Fibroblast of skin of left biceps (primary cell): Measurements from ENCODE around the gene KCNJ9.
"Not testable (repeated sequence)": the region's sequence is repeated elsewhere in the genome, so short reads cannot be mapped to it uniquely, and the experiment has no call there.

Experiments
- DNase-seq, 2 experiments: peaks; one replicate each; pipeline ENCODE4 v3.0.0-alpha.2; 2013; ENCODE audit warnings: low read depth in 2 of 2

The KCNJ9 gene

GRCh38 chr1:160081261-160081936 lies at the start of gene KCNJ9:
Gene KCNJ9, plus strand, starts transcription at chr1:160081538. Its CDS starts 2,493 bp downstream, at chr1:160084031.
- no peak for DNase-seq

GRCh38 chr1:160032165-160032820 lies 49.0 kb upstream of the KCNJ9 start:
- no peak for DNase-seq

- no peak for DNase-seq
Observed at GRCh38 chr1:160040476-160040875, 40.9 kb upstream of the KCNJ9 start.

- DNase-seq = no peak
Observed at GRCh38 chr1:160043543-160043942, 37.8 kb upstream of the KCNJ9 start.

- no peak for DNase-seq
Observed at GRCh38 chr1:160045653-160046052, 35.7 kb upstream of the KCNJ9 start.

- no peak for DNase-seq
Observed at GRCh38 chr1:160046494-160047110, 34.7 kb upstream of the KCNJ9 start.

GRCh38 chr1:160047111-160047991 lies 34.0 kb upstream of the KCNJ9 start:
- no peak for DNase-seq

GRCh38 chr1:160048335-160048734 lies 33.0 kb upstream of the KCNJ9 start:
- no peak for DNase-seq

GRCh38 chr1:160049101-160049500 lies 32.2 kb upstream of the KCNJ9 start:
- no peak for DNase-seq

GRCh38 chr1:160050182-160050581 lies 31.2 kb upstream of the KCNJ9 start:
- not testable (repeated sequence) for DNase-seq

- no peak for DNase-seq
Observed at GRCh38 chr1:160050619-160051018, 30.7 kb upstream of the KCNJ9 start.

GRCh38 chr1:160052936-160053335 lies 28.4 kb upstream of the KCNJ9 start:
- no peak for DNase-seq

GRCh38 chr1:160053548-160054365 lies 27.6 kb upstream of the KCNJ9 start:
- DNase-seq = no peak

GRCh38 chr1:160056648-160057169 lies 24.6 kb upstream of the KCNJ9 start:
- DNase-seq = no peak

- no peak for DNase-seq
Observed at GRCh38 chr1:160058087-160058486, 23.3 kb upstream of the KCNJ9 start.

GRCh38 chr1:160061369-160062229 lies 19.7 kb upstream of the KCNJ9 start:
- DNase-seq = no peak

- DNase-seq = no peak
Observed at GRCh38 chr1:160062230-160062532, 19.2 kb upstream of the KCNJ9 start.

- no peak for DNase-seq
Observed at GRCh38 chr1:160063176-160063575, 18.2 kb upstream of the KCNJ9 start.

- DNase-seq = no peak
Observed at GRCh38 chr1:160064164-160064563, 17.2 kb upstream of the KCNJ9 start.

- DNase-seq = no peak
Observed at GRCh38 chr1:160064746-160065145, 16.6 kb upstream of the KCNJ9 start.
